ENCODE data around the gene VWF. TPM values are rescaled to one million over a fixed set of nuclear protein-coding genes. Genes with fewer than 3 reads are reported as not detected.
"Not testable (repeated sequence)": the region's sequence is repeated elsewhere in the genome, so short reads cannot be mapped to it uniquely, and the experiment has no call there.

VWF gene
- total RNA-seq, 6 experiments from 2014 or later = 5.7 to 16.6 (median 9.6) TPM

- intact Hi-C loops (cut with DNase I) = no loop called here
- H3K4me1 ChIP-seq = no peaks in the 10 kb centered on the region
- TF ChIP-seq CTCF (IDR thresholded peaks at IDR 0.05) (no peak), POLR2A (IDR thresholded peaks at IDR 0.05) (no peak)
- H3K9me3 ChIP-seq = no peaks in the 10 kb centered on the region
- no peak overlapping the region for H3K27ac ChIP-seq
- WGBS (ENCODE audit: insufficient coverage, low coverage, low lambda C conversion rate, missing lambda C conversion rate) = 60% methylated on average over 5 of the region's 5 CpGs
- DNase-seq (no peak), ATAC-seq (no peak)
- no peak overlapping the region for H3K4me3 ChIP-seq
- H3K27me3 ChIP-seq = no peaks in the 10 kb centered on the region
- no peaks in the 10 kb centered on the region for H3K36me3 ChIP-seq
Measured at GRCh38 chr12:6020930-6021329, 103.5 kb downstream of the VWF start.

- ATAC-seq = not testable (repeated sequence)
Measured at GRCh38 chr12:6020511-6020910, 104.0 kb downstream of the VWF start.

GRCh38 chr12:6019256-6019655, 105.2 kb downstream of the VWF start:
- intact Hi-C loops (cut with DNase I); DNase-seq; H3K27ac ChIP-seq; H3K4me3 ChIP-seq; H3K36me3 ChIP-seq; H3K27me3 ChIP-seq; ATAC-seq; H3K9me3 ChIP-seq; H3K4me1 ChIP-seq: not testable (repeated sequence)
- WGBS (ENCODE audit: insufficient coverage, low coverage, low lambda C conversion rate, missing lambda C conversion rate) = 96% methylated on average over 4 of the region's 24 CpGs

More at GRCh38 chr12:6020511-6020910, 104.0 kb downstream of the VWF start:
- intact Hi-C loops (cut with DNase I); H3K36me3 ChIP-seq; H3K9me3 ChIP-seq; H3K27me3 ChIP-seq; H3K27ac ChIP-seq; H3K4me1 ChIP-seq; DNase-seq; H3K4me3 ChIP-seq: not testable (repeated sequence)
- 55% methylated on average over 2 of the region's 10 CpGs for WGBS (ENCODE audit: insufficient coverage, low coverage, low lambda C conversion rate, missing lambda C conversion rate)

- DNase-seq = no peak
- Histone ChIP-seq H3K4me3 (no peak overlapping the region), H3K36me3 (no peaks in the 10 kb centered on the region), H3K27me3 (no peaks in the 10 kb centered on the region), H3K4me1 (no peaks in the 10 kb centered on the region), H3K9me3 (no peaks in the 10 kb centered on the region), H3K27ac (no peak overlapping the region)
- TF ChIP-seq CTCF (IDR thresholded peaks at IDR 0.05) = no peak
- no peak for TF ChIP-seq POLR2A (IDR thresholded peaks at IDR 0.05)
- intact Hi-C loops (cut with DNase I) = no loop called here
- 100% methylated on average over 1 of the region's 10 CpGs for WGBS (ENCODE audit: insufficient coverage, low coverage, low lambda C conversion rate, missing lambda C conversion rate)
- peak in 1 of 4 donors; percentile 43 for ATAC-seq
Measured at GRCh38 chr12:6018265-6018664, 106.2 kb downstream of the VWF start.

- no peaks in the 10 kb centered on the region for H3K36me3 ChIP-seq
- TF ChIP-seq CTCF (IDR thresholded peaks at IDR 0.05) = no peak
- TF ChIP-seq POLR2A (IDR thresholded peaks at IDR 0.05) = no peak
Measured at GRCh38 chr12:6016756-6017155, 107.7 kb downstream of the VWF start.

GRCh38 chr12:6016004-6016403, 108.5 kb downstream of the VWF start:
- WGBS (ENCODE audit: insufficient coverage, low coverage, low lambda C conversion rate, missing lambda C conversion rate) = 91% methylated on average over 9 of the region's 12 CpGs
- H3K36me3 ChIP-seq; ATAC-seq; intact Hi-C loops (cut with DNase I); H3K4me1 ChIP-seq; H3K9me3 ChIP-seq; DNase-seq; H3K4me3 ChIP-seq; H3K27ac ChIP-seq; H3K27me3 ChIP-seq: not testable (repeated sequence)

More at GRCh38 chr12:6016756-6017155, 107.7 kb downstream of the VWF start:
- no peak overlapping the region for H3K27ac ChIP-seq
- intact Hi-C loops (cut with DNase I) = no loop called here
- no peaks in the 10 kb centered on the region for H3K9me3 ChIP-seq
- no peak overlapping the region for H3K4me3 ChIP-seq
- WGBS (ENCODE audit: insufficient coverage, low coverage, low lambda C conversion rate, missing lambda C conversion rate) = 76% methylated on average over 7 of the region's 7 CpGs
- H3K27me3 ChIP-seq = no peaks in the 10 kb centered on the region
- DNase-seq (no peak), ATAC-seq (no peak)
- no peaks in the 10 kb centered on the region for H3K4me1 ChIP-seq

GRCh38 chr12:6015271-6015670, 109.2 kb downstream of the VWF start:
- H3K27ac ChIP-seq; H3K27me3 ChIP-seq; ATAC-seq; intact Hi-C loops (cut with DNase I); H3K36me3 ChIP-seq; H3K9me3 ChIP-seq; DNase-seq; H3K4me3 ChIP-seq; H3K4me1 ChIP-seq: not testable (repeated sequence)
- WGBS (ENCODE audit: insufficient coverage, low coverage, low lambda C conversion rate, missing lambda C conversion rate) = 33% methylated on average over 2 of the region's 3 CpGs

GRCh38 chr12:6010631-6011350, 113.7 kb downstream of the VWF start:
- H3K4me1 ChIP-seq; H3K27me3 ChIP-seq; H3K36me3 ChIP-seq; ATAC-seq; H3K4me3 ChIP-seq; H3K27ac ChIP-seq; intact Hi-C loops (cut with DNase I); H3K9me3 ChIP-seq; DNase-seq: not testable (repeated sequence)
- 93% methylated on average over 4 of the region's 4 CpGs for WGBS (ENCODE audit: insufficient coverage, low coverage, low lambda C conversion rate, missing lambda C conversion rate)

All from right lobe of liver (tissue), 6 donors.